HG03108 (cell line): ENCODE results near the gene INSR.
"Not testable (repeated sequence)": the region's sequence is repeated elsewhere in the genome, so short reads cannot be mapped to it uniquely, and the experiment has no call there.

ENCODE experiments used
- ATAC-seq: cut with Tn5 transposase; IDR thresholded peaks from one replicate; pipeline ENCODE4 v1.9.1; 2021; ENCODE audit warnings: moderate library complexity; ENCODE audit not compliant: unreplicated experiment

INSR gene

GRCh38 chr19:7147119-7147675 is 147.0 kb downstream of the INSR start:
- ATAC-seq: not testable (repeated sequence)

GRCh38 chr19:7146086-7146485 is 148.1 kb downstream of the INSR start:
- not testable (repeated sequence) for ATAC-seq

GRCh38 chr19:7145494-7145893 is 148.7 kb downstream of the INSR start:
- ATAC-seq: no peak

- no peak for ATAC-seq
Observed at GRCh38 chr19:7142771-7143170, 151.4 kb downstream of the INSR start.

- ATAC-seq: no peak
Observed at GRCh38 chr19:7140137-7140536, 154.1 kb downstream of the INSR start.

- ATAC-seq: no peak
Observed at GRCh38 chr19:7139095-7139494, 155.1 kb downstream of the INSR start.

- no peak for ATAC-seq
Observed at GRCh38 chr19:7138402-7138801, 155.8 kb downstream of the INSR start.

- ATAC-seq: no peak
Observed at GRCh38 chr19:7137120-7137519, 157.1 kb downstream of the INSR start.

GRCh38 chr19:7132054-7132453 is 162.2 kb downstream of the INSR start:
- ATAC-seq: no peak

- no peak for ATAC-seq
Observed at GRCh38 chr19:7130043-7130442, 164.2 kb downstream of the INSR start.

- ATAC-seq: no peak
Observed at GRCh38 chr19:7126132-7126531, 168.1 kb downstream of the INSR start.

- no peak for ATAC-seq
Observed at GRCh38 chr19:7125221-7125620, 169.0 kb downstream of the INSR start.

- no peak for ATAC-seq
Observed at GRCh38 chr19:7124782-7125181, 169.4 kb downstream of the INSR start.

GRCh38 chr19:7122701-7123100 is 171.5 kb downstream of the INSR start:
- ATAC-seq: no peak

GRCh38 chr19:7120499-7120898 is 173.7 kb downstream of the INSR start:
- ATAC-seq: no peak

GRCh38 chr19:7119582-7119981 is 174.6 kb downstream of the INSR start:
- no peak for ATAC-seq

- no peak for ATAC-seq
Observed at GRCh38 chr19:7117248-7117647, 177.0 kb downstream of the INSR start.

- no peak for ATAC-seq
Observed at GRCh38 chr19:7115721-7116120, 178.5 kb downstream of the INSR start.

- no peak for ATAC-seq
Observed at GRCh38 chr19:7113233-7113632, 181.0 kb downstream of the INSR start.

GRCh38 chr19:7112675-7113074 is 181.5 kb downstream of the INSR start:
- ATAC-seq: no peak

GRCh38 chr19:7109678-7110289 is 184.4 kb downstream of the INSR start:
- no peak for ATAC-seq

GRCh38 chr19:7106711-7107657 is 187.2 kb downstream of the INSR start:
- no peak for ATAC-seq
